ENCODE measurements around the gene GPR157.

Gene GPR157

DNA sequence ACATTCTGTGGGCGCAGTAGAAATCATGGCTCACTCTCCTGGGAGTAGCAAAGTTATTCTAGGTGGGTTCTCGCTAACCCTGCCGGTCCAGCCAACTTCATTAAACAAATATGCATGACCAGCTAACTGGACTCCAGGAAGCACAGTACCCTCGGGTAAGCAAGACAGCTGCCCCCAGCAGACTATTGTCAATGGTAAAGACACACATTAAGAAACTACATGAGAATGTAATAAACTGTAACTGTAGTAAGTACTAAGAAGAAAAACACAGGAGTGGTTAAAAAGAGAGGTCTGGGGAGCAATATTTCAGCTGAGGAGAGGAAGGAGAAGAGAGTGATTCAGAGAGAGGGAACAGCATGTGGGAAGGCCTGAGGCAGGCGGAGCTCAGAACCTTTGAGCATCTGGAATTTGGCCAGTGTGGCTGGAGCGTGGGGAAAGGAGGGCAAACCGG, 66.9 kb downstream of the GPR157 start:
- no peak for DNase-seq (ENCODE audit: low spot score)

DNA sequence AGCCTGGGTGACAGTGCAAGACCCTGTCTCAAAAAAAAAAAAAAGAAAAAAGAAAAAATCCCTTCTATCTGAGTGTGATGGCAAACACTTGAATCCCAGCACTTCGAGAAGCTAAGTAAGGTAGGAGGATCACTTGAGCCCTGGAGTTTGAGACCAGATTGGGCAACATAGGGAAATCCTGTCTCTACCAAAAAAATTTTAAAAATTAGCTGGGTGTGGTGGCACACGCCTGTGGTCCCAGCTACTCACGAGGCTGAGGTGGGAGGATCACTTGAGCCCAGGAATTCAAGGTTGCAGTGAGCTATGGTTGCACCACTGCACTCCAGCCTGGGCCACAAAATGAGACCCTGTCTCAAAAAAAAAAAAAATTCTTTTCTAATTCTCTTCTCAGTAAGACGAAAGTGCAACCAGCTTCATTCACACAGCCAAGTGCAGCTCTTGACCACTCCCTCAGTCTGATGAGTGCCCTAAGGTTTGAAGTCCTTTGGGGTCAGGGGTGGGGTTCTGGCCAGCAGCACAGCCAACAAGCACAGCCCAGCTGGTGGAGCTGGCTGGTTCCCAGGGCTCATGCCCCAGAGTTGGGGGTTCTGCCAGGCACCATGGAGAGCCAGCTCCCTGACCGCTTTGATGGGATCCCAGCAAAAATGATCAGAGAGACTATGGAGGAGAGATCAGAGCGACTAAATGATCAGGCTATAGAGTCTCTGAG, 67.5 kb downstream of the GPR157 start:
- DNase-seq (ENCODE audit: low spot score) = no peak

- DNase-seq (ENCODE audit: low spot score) = no peak
Observed at GRCh38 chr1:9059891-9060744, 68.8 kb downstream of the GPR157 start.

DNA sequence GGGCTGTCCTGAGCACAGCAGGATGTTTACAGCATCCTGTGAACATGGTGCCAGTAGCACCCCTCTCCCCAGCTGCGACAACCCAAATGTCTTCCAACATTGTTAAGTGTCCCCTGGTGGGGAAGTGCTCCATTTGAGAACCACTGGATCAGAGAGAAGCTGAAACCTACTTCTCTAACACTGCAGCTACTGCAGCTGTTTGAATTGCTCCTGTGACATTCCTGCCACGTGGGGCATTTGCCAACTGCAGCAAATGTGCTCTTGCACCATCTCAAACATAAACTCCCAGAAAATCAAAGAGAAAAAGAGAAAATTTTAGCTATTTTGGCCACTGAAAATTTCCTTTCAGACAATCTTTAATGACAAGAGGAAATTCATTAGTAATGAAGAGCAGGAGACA, 70.4 kb downstream of the GPR157 start:
- DNase-seq (ENCODE audit: low spot score) = no peak

GRCh38 chr1:9057851-9058250, 71.1 kb downstream of the GPR157 start:
- no peak for DNase-seq (ENCODE audit: low spot score)

DNA sequence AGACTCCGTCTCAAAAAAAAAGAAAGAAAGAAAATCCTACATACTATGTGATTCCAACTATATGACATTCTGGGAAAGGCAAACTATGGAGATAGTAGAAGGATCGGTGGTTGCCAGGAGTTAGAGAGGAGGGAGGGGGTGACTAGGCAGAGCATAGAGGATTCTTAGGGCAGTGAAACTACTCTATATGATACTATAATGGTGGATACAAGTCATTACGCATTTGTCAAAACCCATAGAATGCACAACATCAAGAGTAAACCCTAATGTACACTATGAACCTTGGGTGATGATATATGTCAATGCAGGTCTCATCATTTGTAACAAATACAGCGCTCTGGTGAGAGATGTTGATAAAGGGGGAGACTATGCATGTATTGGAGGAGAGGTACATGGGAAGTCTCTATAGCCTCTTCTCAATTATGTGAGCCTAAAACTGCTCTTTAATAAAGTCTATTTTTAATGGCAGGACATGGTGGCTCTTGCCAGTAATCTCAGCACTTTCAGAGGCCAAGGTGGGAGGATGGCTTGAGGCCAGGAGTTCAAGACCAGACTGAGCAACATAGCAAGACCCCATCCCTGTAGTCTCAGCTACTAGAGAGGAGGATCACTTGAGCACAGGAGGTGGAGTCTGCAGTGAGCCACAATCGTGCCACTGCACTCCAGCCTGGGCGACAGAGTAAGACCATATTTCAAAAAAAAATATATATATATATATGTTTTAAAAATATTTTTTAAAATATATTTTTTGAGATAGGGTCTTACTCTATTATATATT, 76.4 kb downstream of the GPR157 start:
- no peak for DNase-seq (ENCODE audit: low spot score)

- no peak for DNase-seq (ENCODE audit: low spot score)
Observed at GRCh38 chr1:9051379-9051778, 77.5 kb downstream of the GPR157 start.

GRCh38 chr1:9050803-9051202, 78.1 kb downstream of the GPR157 start:
- no peak for DNase-seq (ENCODE audit: low spot score)

Data from germinal center (tissue), 1 donor.